Erythroblast (primary cell): ENCODE data around the gene TENM3.

Source experiments
- GATA1 ChIP-seq: IDR thresholded peaks from 2 replicates; pipeline ENCODE4 v1.6.1; 2011; ENCODE audit warnings: low read depth, mild to moderate bottlenecking, control low read depth, low read length, moderate library complexity
- POLR2A ChIP-seq: IDR thresholded peaks from 2 replicates; pipeline ENCODE4 v1.6.1; 2011; ENCODE audit warnings: mild to moderate bottlenecking, low read length

DNA sequence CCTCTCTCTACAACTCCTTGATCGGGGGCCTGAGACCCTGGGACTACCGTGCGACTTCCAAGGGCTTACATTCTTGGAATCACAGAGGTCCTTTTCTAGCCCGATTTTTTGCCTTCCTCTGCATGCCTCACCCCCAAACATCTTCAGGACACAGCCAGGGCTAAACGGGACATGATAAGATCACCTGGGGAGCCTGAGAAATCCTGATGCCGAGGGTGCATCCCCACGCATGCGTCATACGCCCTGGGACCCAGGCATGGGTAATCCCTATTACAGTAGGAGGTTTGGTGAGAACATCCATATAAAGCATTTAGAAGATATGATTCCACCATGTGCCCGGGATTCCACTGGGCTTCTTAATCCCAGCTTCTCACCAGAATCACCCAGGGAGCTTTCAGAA is 596.9 kb downstream of the TENM3 start:
- no peak for TF ChIP-seq POLR2A
- TF ChIP-seq GATA1 = no peak
